IMR-90 (cell line): ENCODE data around the gene NEUROG3. TPM values are rescaled to one million over a fixed set of nuclear protein-coding genes. Genes with fewer than 3 reads are reported as not detected.
"Not testable (repeated sequence)": the region's sequence is repeated elsewhere in the genome, so short reads cannot be mapped to it uniquely, and the experiment has no call there.

Source experiments
- ATAC-seq: fragments of 200-7000 bp; cut with Tn5 transposase; 2 replicates; pipeline ENCODE4 v1.9.1; 2020; ENCODE audit warnings: low read depth, mild to moderate bottlenecking, moderate library complexity
- BruUV-seq: library from RNA; stranded (reverse); fragments of 400-500 nt; replicated peaks from 2 replicates; lab custom pipeline; 2021; lab: Mats Ljungman, UMichigan
- CTCF ChIA-PET: fragments of 300-600 bp; formaldehyde crosslinking; extraction: SDS; loops from one replicate; lab custom pipeline; 2021; ENCODE audit warnings: antibody characterized with exemption; lab: Yijun Ruan, JAX
- POLR2A ChIA-PET: fragments of 300-600 bp; sonication (Branson Sonifier 250); formaldehyde crosslinking; loops from one replicate; lab custom pipeline; 2022; ENCODE audit warnings: antibody characterized with exemption; ENCODE audit not compliant: unreplicated experiment; lab: Charles Lee
- DNase-seq: peaks from one replicate; pipeline ENCODE4 v3.0.0; 2013
- H2AFZ ChIP-seq: replicated peaks from 2 replicates; pipeline ENCODE3; 2013; ENCODE audit warnings: low read length, mild to moderate bottlenecking; ENCODE audit not compliant: poor library complexity
- H2AK5ac ChIP-seq: 2 replicates; pipeline ENCODE4 v1.6.1; 2013; ENCODE audit warnings: low read depth, low read length, inconsistent platforms
- H2AK9ac ChIP-seq: replicated peaks from 2 replicates; pipeline ENCODE3; 2013; ENCODE audit warnings: mild to moderate bottlenecking, low read depth, low read length, moderate library complexity; ENCODE audit not compliant: poor library complexity
- H2BK120ac ChIP-seq: 2 replicates; pipeline ENCODE4 v1.6.1; 2013; ENCODE audit warnings: low read depth, low read length, inconsistent platforms
- H2BK15ac ChIP-seq: 3 replicates; pipeline ENCODE4 v1.6.1; 2013; ENCODE audit warnings: low read depth, low read length, inconsistent platforms
- H2BK20ac ChIP-seq: 2 replicates; pipeline ENCODE4 v1.6.1; 2013; ENCODE audit warnings: low read depth, mild to moderate bottlenecking, inconsistent platforms, low read length, moderate library complexity
- H2BK5ac ChIP-seq: 2 replicates; pipeline ENCODE4 v1.6.1; 2013; ENCODE audit warnings: mild to moderate bottlenecking, low read depth, low read length, inconsistent platforms; ENCODE audit not compliant: poor library complexity, severe bottlenecking
- H3K14ac ChIP-seq: replicated peaks from 2 replicates; pipeline ENCODE4 v1.6.1; 2013; ENCODE audit warnings: low read depth, low read length, inconsistent platforms
- H3K18ac ChIP-seq: 2 replicates; pipeline ENCODE4 v1.6.1; 2013; ENCODE audit warnings: low read depth, low read length, control low read depth
- H3K23ac ChIP-seq: 2 replicates; pipeline ENCODE4 v1.6.1; 2013; ENCODE audit warnings: low read depth, low read length, inconsistent platforms
- H3K27ac ChIP-seq: 2 replicates; pipeline ENCODE4 v1.5.1; 2013; ENCODE audit warnings: mild to moderate bottlenecking, control low read depth, low read length; ENCODE audit not compliant: insufficient read depth
- H3K27me3 ChIP-seq: 2 replicates; pipeline ENCODE4 v1.6.1; 2013; ENCODE audit warnings: low read length; ENCODE audit not compliant: control insufficient read depth, insufficient read depth
- H3K36me3 ChIP-seq: 2 replicates; pipeline ENCODE4 v1.6.1; 2013; ENCODE audit warnings: low read length, mixed read lengths; ENCODE audit not compliant: control insufficient read depth, insufficient read depth
- H3K4ac ChIP-seq: 2 replicates; pipeline ENCODE4 v1.6.1; 2013; ENCODE audit warnings: low read depth, low read length, inconsistent platforms
- H3K4me1 ChIP-seq: 2 replicates; pipeline ENCODE4 v1.6.1; 2013; ENCODE audit warnings: low read length, mixed read lengths; ENCODE audit not compliant: control insufficient read depth, insufficient read depth
- H3K4me2 ChIP-seq: 2 replicates; pipeline ENCODE4 v1.6.1; 2013; ENCODE audit warnings: low read depth, mild to moderate bottlenecking, control low read depth, low read length, moderate library complexity
- H3K4me3 ChIP-seq: 2 replicates; pipeline ENCODE4 v1.5.1; 2013; ENCODE audit warnings: low read depth, mild to moderate bottlenecking, control low read depth, low read length, moderate library complexity; ENCODE audit not compliant: insufficient read depth
- H3K56ac ChIP-seq: 2 replicates; pipeline ENCODE4 v1.6.1; 2013; ENCODE audit warnings: low read length, inconsistent platforms; ENCODE audit not compliant: insufficient read depth; ENCODE audit errors: extremely low read depth
- H3K79me1 ChIP-seq, 2 experiments: 2 replicates each; pipeline ENCODE4 v1.6.1; 2013; ENCODE audit warnings: low read length in 2 of 2, inconsistent platforms in 1 of 2, low read depth in 1 of 2
- H3K9ac ChIP-seq: 2 replicates; pipeline ENCODE4 v1.6.1; 2013; ENCODE audit warnings: low read depth, low read length, control low read depth
- H3K9me1 ChIP-seq: 2 replicates; pipeline ENCODE4 v1.6.1; 2013; ENCODE audit warnings: low read length, inconsistent platforms; ENCODE audit not compliant: insufficient read depth
- H3K9me3 ChIP-seq: 2 replicates; pipeline ENCODE4 v1.6.1; 2013; ENCODE audit warnings: low read length; ENCODE audit not compliant: control insufficient read depth, insufficient read depth
- H4K20me1 ChIP-seq: 2 replicates; pipeline ENCODE4 v1.6.1; 2013; ENCODE audit warnings: low read length, inconsistent platforms; ENCODE audit not compliant: insufficient read depth
- H4K5ac ChIP-seq: 2 replicates; pipeline ENCODE4 v1.6.1; 2013; ENCODE audit warnings: mild to moderate bottlenecking, low read depth, low read length, control low read depth
- H4K8ac ChIP-seq, 2 experiments: 2 replicates each; pipeline ENCODE4 v1.6.1; 2013; ENCODE audit warnings: low read depth in 2 of 2, low read length in 2 of 2, control low read depth in 1 of 2, inconsistent platforms in 1 of 2
- H4K91ac ChIP-seq: 2 replicates; pipeline ENCODE4 v1.6.1; 2013; ENCODE audit warnings: low read depth, low read length, inconsistent platforms; ENCODE audit not compliant: insufficient read depth
- WGBS, 2 experiments: methylation state at CpG; one replicate each; pipeline versions ENCODE4 v1.1.5 to v1.1.7; 2013; ENCODE audit warnings: missing lambda C conversion rate in 2 of 2; ENCODE audit not compliant: insufficient read length in 1 of 2; ENCODE audit errors: extremely low coverage in 2 of 2; 5-methylcytosine and 5-hydroxymethylcytosine counted together
- dilution Hi-C: fragments of 300-500 bp; cut with HindIII; formaldehyde crosslinking; loops from one replicate; pipeline ENCODE4 v1.14.3; 2018; ENCODE audit warnings: low sequenced_read_pairs; ENCODE audit not compliant: unreplicated experiment
- in situ Hi-C: fragments of 300-500 bp; cut with MboI; formaldehyde crosslinking; loops from 3 replicates; pipeline ENCODE4 v1.14.3; 2019; ENCODE audit warnings: low sequenced_read_pairs, inconsistent platforms, mixed read lengths
- intact Hi-C: fragments of 100-400 bp; cut with micrococcal nuclease; formaldehyde crosslinking; loops from 2 replicates; pipeline ENCODE4 v1.10.0; 2022
- polyA plus RNA-seq, 3 experiments: library from polyadenylated mRNA; depleted of rRNA; stranded (reverse); fragments of >200 nt; gene quantifications; 2 replicates each; pipeline ENCODE4 v1.2.3, GENCODE V29; 2012; ENCODE audit warnings: low replicate concordance in 1 of 3
- total RNA-seq: library from RNA; depleted of rRNA; stranded (reverse); fragments of >200 nt; gene quantifications from 2 replicates; pipeline ENCODE4 v1.2.3, GENCODE V29; 2012

NEUROG3 gene
- total and polyA plus RNA-seq, 2 of the 4 experiments (the other 2 are of a cell fraction), result not detected

- dilution Hi-C loops, H2AFZ ChIP-seq, H3K4me3 ChIP-seq, in situ Hi-C loops, H3K27ac ChIP-seq, H3K9me1 ChIP-seq, H2BK120ac ChIP-seq, H3K23ac ChIP-seq, H3K9ac ChIP-seq, POLR2A ChIA-PET, H3K79me1 ChIP-seq, H3K9me3 ChIP-seq, CTCF ChIA-PET, H4K8ac ChIP-seq, H3K14ac ChIP-seq, H3K4me2 ChIP-seq, H3K36me3 ChIP-seq, H4K5ac ChIP-seq, BruUV-seq, H4K20me1 ChIP-seq, H4K91ac ChIP-seq, H2BK15ac ChIP-seq, intact Hi-C loops, H3K4ac ChIP-seq, DNase-seq, H3K27me3 ChIP-seq, H2AK5ac ChIP-seq, ATAC-seq, H3K56ac ChIP-seq, H2AK9ac ChIP-seq, H2BK5ac ChIP-seq, H3K18ac ChIP-seq, H3K4me1 ChIP-seq, H2BK20ac ChIP-seq: not testable (repeated sequence)
- WGBS, 2 experiments, result 67% methylated on average over 6 of the region's 11 CpGs; no CpG with 5 or more reads in 1 of the 2 experiments
Measured at GRCh38 chr10:69536521-69536920, 36.7 kb downstream of the NEUROG3 start.
